ENCODE results near the gene RAPGEF3.

The RAPGEF3 gene

GRCh38 chr12:47721431-47721973, 37.2 kb downstream of the RAPGEF3 start:
- DNase-seq (ENCODE audit: extremely low read depth, insufficient read length), result no peak
- TF ChIP-seq CTCF (IDR thresholded peaks at IDR 0.05; ENCODE audit: insufficient read depth, low read length, poor library complexity, severe bottlenecking), result no peak
- Histone ChIP-seq H3K27me3 (replicated peaks; ENCODE audit: control insufficient read depth, insufficient read depth, low read length) (no peaks in the 10 kb centered on the region), H3K4me3 (replicated peaks; ENCODE audit: low read depth, low read length) (no peak overlapping the region), H3K36me3 (ENCODE audit: control insufficient read depth, insufficient read depth, low read length) (peaks cover 2% of the 10 kb centered on the region)

- no peak for TF ChIP-seq CTCF (IDR thresholded peaks at IDR 0.05; ENCODE audit: insufficient read depth, low read length, poor library complexity, severe bottlenecking)
- H3K4me3 ChIP-seq (replicated peaks; ENCODE audit: low read depth, low read length), result no peak overlapping the region
- H3K36me3 ChIP-seq (ENCODE audit: control insufficient read depth, insufficient read depth, low read length), result peaks cover 2% of the 10 kb centered on the region
- DNase-seq (ENCODE audit: extremely low read depth, insufficient read length), result no peak
- H3K27me3 ChIP-seq (replicated peaks; ENCODE audit: control insufficient read depth, insufficient read depth, low read length), result no peaks in the 10 kb centered on the region
Measured at GRCh38 chr12:47718531-47718930, 40.1 kb downstream of the RAPGEF3 start.

GRCh38 chr12:47717443-47718193, 41.1 kb downstream of the RAPGEF3 start:
- DNase-seq (ENCODE audit: extremely low read depth, insufficient read length), result no peak
- Histone ChIP-seq H3K27me3 (replicated peaks; ENCODE audit: control insufficient read depth, insufficient read depth, low read length) (no peaks in the 10 kb centered on the region), H3K4me3 (replicated peaks; ENCODE audit: low read depth, low read length) (no peak overlapping the region), H3K36me3 (ENCODE audit: control insufficient read depth, insufficient read depth, low read length) (no peaks in the 10 kb centered on the region; the same call in none of the 2 replicates)
- TF ChIP-seq CTCF (IDR thresholded peaks at IDR 0.05; ENCODE audit: insufficient read depth, low read length, poor library complexity, severe bottlenecking), result peak; percentile 52

GRCh38 chr12:47717046-47717442, 41.6 kb downstream of the RAPGEF3 start:
- H3K36me3 ChIP-seq (ENCODE audit: control insufficient read depth, insufficient read depth, low read length), result no peaks in the 10 kb centered on the region; the same call in none of the 2 replicates
- H3K27me3 ChIP-seq (replicated peaks; ENCODE audit: control insufficient read depth, insufficient read depth, low read length), result no peaks in the 10 kb centered on the region
- no peak overlapping the region for H3K4me3 ChIP-seq (replicated peaks; ENCODE audit: low read depth, low read length)
- no peak for DNase-seq (ENCODE audit: extremely low read depth, insufficient read length)
- no peak for TF ChIP-seq CTCF (IDR thresholded peaks at IDR 0.05; ENCODE audit: insufficient read depth, low read length, poor library complexity, severe bottlenecking)

- Histone ChIP-seq H3K27me3 (replicated peaks; ENCODE audit: control insufficient read depth, insufficient read depth, low read length) (no peaks in the 10 kb centered on the region), H3K4me3 (replicated peaks; ENCODE audit: low read depth, low read length) (no peak overlapping the region), H3K36me3 (ENCODE audit: control insufficient read depth, insufficient read depth, low read length) (no peaks in the 10 kb centered on the region; the same call in 1 of the 2 replicates)
- no peak for DNase-seq (ENCODE audit: extremely low read depth, insufficient read length)
- no peak for TF ChIP-seq CTCF (IDR thresholded peaks at IDR 0.05; ENCODE audit: insufficient read depth, low read length, poor library complexity, severe bottlenecking)
Measured at GRCh38 chr12:47715877-47716548, 42.7 kb downstream of the RAPGEF3 start.
